GM12878 (cell line): Measurements from ENCODE around the gene OR6X1. TPM values are rescaled to one million over a fixed set of nuclear protein-coding genes. Genes with fewer than 3 reads are reported as not detected.

ENCODE experiments used
- ATAC-seq: fragments of 200-7000 bp; cut with Tn5 transposase; 3 replicates; pipeline ENCODE4 v1.9.1; 2020; ENCODE audit warnings: mild to moderate bottlenecking, moderate library complexity
- BruUV-seq: library from RNA; stranded (reverse); fragments of 400-500 nt; replicated peaks from 2 replicates; lab custom pipeline; 2021; lab: Mats Ljungman, UMichigan
- CTCF ChIA-PET: fragments of 300-600 bp; sonication (Branson Sonifier 250); formaldehyde crosslinking; extraction: SDS; loops from one replicate; lab custom pipeline; 2021; ENCODE audit warnings: inconsistent platforms; lab: Yijun Ruan, JAX
- POLR2A ChIA-PET: fragments of 350-600 bp; formaldehyde crosslinking; extraction: SDS; loops from one replicate; lab custom pipeline; 2021; ENCODE audit warnings: inconsistent platforms; lab: Charles Lee
- RAD21 ChIA-PET: fragments of 300-600 bp; sonication (Branson Sonifier 250); formaldehyde crosslinking; loops from one replicate; lab custom pipeline; 2023; ENCODE audit warnings: antibody characterized with exemption; ENCODE audit not compliant: unreplicated experiment; lab: Charles Lee
- SMC1A ChIA-PET: fragments of 300-600 bp; sonication (Branson Sonifier 250); formaldehyde crosslinking; loops from one replicate; lab custom pipeline; 2023; ENCODE audit not compliant: unreplicated experiment, uncharacterized antibody; lab: Charles Lee
- DNase-seq: peaks from one replicate; pipeline ENCODE4 v3.0.0-alpha.2; 2011; ENCODE audit warnings: low read depth, low spot score
- FAIRE-seq: peaks from 3 replicates; lab custom pipeline; 2011; peaks lifted over from hg19 to GRCh38; lab: Jason Lieb, UNC
- H2AFZ ChIP-seq: 2 replicates; pipeline ENCODE4 v1.6.0; 2011; ENCODE audit warnings: low read depth, low read length, control low read depth; ENCODE audit not compliant: control insufficient read depth
- H3K27ac ChIP-seq: 2 replicates; pipeline ENCODE4 v1.5.1; 2011; ENCODE audit warnings: control low read depth; ENCODE audit not compliant: control insufficient read depth, insufficient read depth
- H3K27me3 ChIP-seq, 2 experiments: replicated peaks in 1 of 2; 2 replicates each; pipeline versions ENCODE4 v1.6.0 to v1.6.1; 2011; ENCODE audit warnings: low read length in 1 of 2; ENCODE audit not compliant: control insufficient read depth in 2 of 2, insufficient read depth in 2 of 2
- H3K36me3 ChIP-seq, 2 experiments: 2 replicates each; pipeline ENCODE4 v1.5.1; 2011; ENCODE audit warnings: low read length in 1 of 2; ENCODE audit not compliant: control insufficient read depth in 2 of 2, insufficient read depth in 2 of 2
- H3K4me1 ChIP-seq: 2 replicates; pipeline ENCODE4 v1.6.1; 2011; ENCODE audit warnings: mild to moderate bottlenecking, low read length, moderate library complexity, mixed read lengths; ENCODE audit not compliant: control insufficient read depth, insufficient read depth
- H3K4me2 ChIP-seq: 2 replicates; pipeline ENCODE4 v1.6.0; 2011; ENCODE audit warnings: control low read depth; ENCODE audit not compliant: control insufficient read depth, insufficient read depth
- H3K4me3 ChIP-seq: fragments of 200-600 bp; sonication (generic); 2 replicates; pipeline ENCODE4 v1.5.1; 2016
- H3K79me2 ChIP-seq: 2 replicates; pipeline ENCODE4 v1.6.0; 2011; ENCODE audit warnings: low read length; ENCODE audit not compliant: control insufficient read depth, insufficient read depth
- H3K9ac ChIP-seq: 2 replicates; pipeline ENCODE4 v1.8.0; 2011; ENCODE audit warnings: low read length, control low read depth, mixed read lengths; ENCODE audit not compliant: control insufficient read depth, insufficient read depth
- H3K9me3 ChIP-seq: replicated peaks from 3 replicates; pipeline ENCODE4 v1.5.1; 2011; ENCODE audit warnings: mild to moderate bottlenecking, low read length; ENCODE audit not compliant: control insufficient read depth, insufficient read depth
- H4K20me1 ChIP-seq: 2 replicates; pipeline ENCODE4 v1.6.0; 2011; ENCODE audit not compliant: control insufficient read depth, insufficient read depth
- BMI1 ChIP-seq: fragments of 450-650 bp; IDR thresholded peaks from 2 replicates; pipeline ENCODE4 v1.6.1; 2016; ENCODE audit warnings: mild to moderate bottlenecking, moderate library complexity, borderline replicate concordance
- EP300 ChIP-seq, 2 experiments: fragments of 150-350 bp in 1 of 2; IDR thresholded peaks; 2 replicates each; pipeline ENCODE4 v1.6.1; 2011 to 2012; ENCODE audit warnings: low read depth in 2 of 2, low read length in 2 of 2, borderline replicate concordance in 1 of 2, improper control_type of control experiment in 1 of 2, inconsistent platforms in 1 of 2; ENCODE audit not compliant: control insufficient read depth in 1 of 2
- POLR2A ChIP-seq: IDR thresholded peaks from 2 replicates; pipeline ENCODE4 v1.6.1; 2011; ENCODE audit warnings: low read depth, mild to moderate bottlenecking, low read length
- SP1 ChIP-seq: IDR thresholded peaks from one replicate; pipeline ENCODE4 v1.6.1; 2011; ENCODE audit warnings: low read depth, low read length
- SUPT20H ChIP-seq: IDR thresholded peaks from 2 replicates; pipeline ENCODE4 v1.6.1; 2011; ENCODE audit warnings: low read depth, mild to moderate bottlenecking, low read length, moderate library complexity, borderline replicate concordance; ENCODE audit not compliant: control insufficient read depth
- TCF3 ChIP-seq: IDR thresholded peaks from 2 replicates; pipeline ENCODE4 v1.6.1; 2012; ENCODE audit warnings: low read depth, mild to moderate bottlenecking, low read length, borderline replicate concordance; ENCODE audit not compliant: insufficient read depth
- ZBTB40 ChIP-seq: fragments of 450-650 bp; IDR thresholded peaks from 2 replicates; pipeline ENCODE4 v1.6.1; 2016; ENCODE audit warnings: mild to moderate bottlenecking, moderate library complexity, borderline replicate concordance
- WGBS: methylation state at CpG from one replicate; pipeline ENCODE4 v1.1.6; 2016; ENCODE audit warnings: low lambda C conversion rate; ENCODE audit not compliant: insufficient replicate concordance, insufficient coverage; ENCODE audit errors: missing lambda C conversion rate; 5-methylcytosine and 5-hydroxymethylcytosine counted together
- in situ Hi-C: fragments of 300-500 bp; cut with MboI; formaldehyde crosslinking; loops from 9 replicates; pipeline ENCODE4 v1.14.3; 2018; ENCODE audit warnings: mixed read lengths
- intact Hi-C: fragments of 100-400 bp; cut with micrococcal nuclease; formaldehyde crosslinking; loops from one replicate; pipeline ENCODE4 v1.14.2; 2022; ENCODE audit not compliant: unreplicated experiment
- polyA plus RNA-seq, 11 experiments: library from polyadenylated mRNA; depleted of rRNA in 4 of 11; unstranded in 6 of 11; stranded (reverse) in 5 of 11; fragments of >200 nt; fragmentation: Nextera tagmentation in 4 of 11; fragmentation: Illumina TruSeq in 1 of 11; extraction: Ambion mirVana in 4 of 11; extraction: Trizol in 1 of 11; gene quantifications; 1 replicate in 1 of 11; 2 replicates in 10 of 11; pipeline versions ENCODE4 v1.2.1 to v1.2.3, GENCODE V29; 2011 to 2016; ENCODE audit warnings: inconsistent platforms in 2 of 11, missing spikeins in 2 of 11, low read depth in 1 of 11
- total RNA-seq, 4 experiments: library from RNA; depleted of rRNA in 3 of 4; stranded (reverse); fragments of >200 nt in 3 of 4; fragmentation: Illumina TruSeq in 1 of 4; extraction: Trizol in 1 of 4; gene quantifications; 2 replicates each; pipeline versions ENCODE4 v1.2.1 to v1.2.3, GENCODE V29; 2013 to 2021

Gene OR6X1
- total and polyA plus RNA-seq, 10 of the 15 experiments (the other 5 are each of a cell fraction or from before 2014, with no cell fraction given) = not detected

GRCh38 chr11:123741159-123742030, 12.9 kb downstream of the OR6X1 start, which contains the start of gene ZNF202 (continued):
- TF ChIP-seq ZBTB40 (peak; percentile 94), EP300 (IDR thresholded peaks at IDR 0.05; ENCODE audit: borderline replicate concordance in 1 of 2, control insufficient read depth in 1 of 2, low read depth in 2 of 2, low read length in 2 of 2) (no peak), BMI1 (0 out of 2 replicates have a peak, but pooled peaks have one; percentile 8)

GRCh38 chr11:123740787-123741158, 13.5 kb downstream of the OR6X1 start:
- BruUV-seq = no TSS peak
- Histone ChIP-seq H3K4me1 (peaks cover 3% of the 10 kb centered on the region; the same call in 1 of the 2 replicates), H3K4me2 (peak overlapping the region; percentile 72), H3K4me3 (peak overlapping the region; percentile 86), H2AFZ (peak overlapping the region; percentile 97; the same call in 1 of the 2 replicates), H3K9ac (peak overlapping the region; percentile 76), H3K79me2 (peaks cover 30% of the 10 kb centered on the region), H3K9me3 (no peaks in the 10 kb centered on the region), H3K36me3 (0 out of 4 replicates have a peak, but pooled peaks cover 0 to 3% of the 10 kb centered on the region in 2 experiments), H3K27ac (peak overlapping the region; percentile 43), H3K27me3 (no peaks in the 10 kb centered on the region), H4K20me1 (no peaks in the 10 kb centered on the region)
- RAD21 ChIA-PET = no interaction called here
- intact Hi-C loops (no loop called here), in situ Hi-C loops (no loop called here)
- TF ChIP-seq POLR2A (no peak), SUPT20H (no peak), TCF3 (no peak), SP1 (no peak)
- ATAC-seq = peak; percentile 27
- SMC1A ChIA-PET = interaction anchor here (1.1 kb wide), 1 partner anchor 33 kb away, joined by 5 read pairs; no protein-coding TSS in a partner anchor
- CTCF ChIA-PET = no interaction called here
- WGBS = 1% methylated on average over 6 of the region's 6 CpGs
- DNase-seq = no peak
- peak; percentile 44 for FAIRE-seq
- POLR2A ChIA-PET = no interaction called here
